GM12892 (cell line): Measurements from ENCODE around the gene CACNA2D1.

Experiments
- DNase-seq: peaks from one replicate; pipeline ENCODE4 v3.0.0; 2011; ENCODE audit not compliant: insufficient read length
- FAIRE-seq: peaks from 2 replicates; lab custom pipeline; 2011; peaks lifted over from hg19 to GRCh38; lab: Jason Lieb, UNC
- POLR2A ChIP-seq: IDR thresholded peaks from 2 replicates; pipeline ENCODE4 v1.6.1; 2011; ENCODE audit warnings: low read depth, low read length, control low read depth
- POLR2AphosphoS5 ChIP-seq: IDR thresholded peaks from 2 replicates; pipeline ENCODE4 v1.6.1; 2011; ENCODE audit warnings: low read depth, low read length, control low read depth
- TAF1 ChIP-seq: IDR thresholded peaks from 2 replicates; pipeline ENCODE4 v1.6.1; 2011; ENCODE audit warnings: low read depth, mild to moderate bottlenecking, control low read depth, low read length, borderline replicate concordance

The CACNA2D1 gene

GRCh38 chr7:82087099-82087498, 356.5 kb downstream of the CACNA2D1 start:
- no peak for TF ChIP-seq POLR2A
- no peak for TF ChIP-seq POLR2AphosphoS5
- TF ChIP-seq TAF1 = no peak
- FAIRE-seq (no peak), DNase-seq (no peak)

- TF ChIP-seq TAF1 (no peak), POLR2AphosphoS5 (no peak), POLR2A (no peak)
- DNase-seq (no peak), FAIRE-seq (no peak)
Measured at GRCh38 chr7:82085116-82085515, 358.5 kb downstream of the CACNA2D1 start.

GRCh38 chr7:82081644-82082224, 361.8 kb downstream of the CACNA2D1 start:
- DNase-seq (no peak), FAIRE-seq (no peak)
- TF ChIP-seq TAF1 = no peak
- TF ChIP-seq POLR2A = no peak
- no peak for TF ChIP-seq POLR2AphosphoS5

- TF ChIP-seq TAF1 = no peak
- no peak for TF ChIP-seq POLR2AphosphoS5
- no peak for TF ChIP-seq POLR2A
- DNase-seq = no peak
- peak; percentile 5 for FAIRE-seq
Measured at GRCh38 chr7:82080254-82080927, 363.2 kb downstream of the CACNA2D1 start.

GRCh38 chr7:82079527-82079926, 364.1 kb downstream of the CACNA2D1 start:
- no peak for TF ChIP-seq TAF1
- no peak for DNase-seq
- FAIRE-seq = no peak

- TF ChIP-seq TAF1 (no peak), POLR2AphosphoS5 (no peak), POLR2A (no peak)
- DNase-seq (no peak), FAIRE-seq (no peak)
Measured at GRCh38 chr7:82078807-82079206, 364.8 kb downstream of the CACNA2D1 start.

- DNase-seq (no peak), FAIRE-seq (no peak)
- TF ChIP-seq POLR2AphosphoS5 (no peak), TAF1 (no peak), POLR2A (no peak)
Measured at GRCh38 chr7:82071468-82071867, 372.1 kb downstream of the CACNA2D1 start.

- no peak for FAIRE-seq
- TF ChIP-seq POLR2A = no peak
- no peak for TF ChIP-seq POLR2AphosphoS5
- no peak for TF ChIP-seq TAF1
- no peak for DNase-seq
Measured at GRCh38 chr7:82067628-82068264, 375.8 kb downstream of the CACNA2D1 start.

GRCh38 chr7:82057476-82057875, 386.1 kb downstream of the CACNA2D1 start:
- TF ChIP-seq TAF1 = no peak
- TF ChIP-seq POLR2A = no peak
- no peak for TF ChIP-seq POLR2AphosphoS5
- FAIRE-seq (no peak), DNase-seq (no peak)

- TF ChIP-seq POLR2A (no peak), TAF1 (no peak), POLR2AphosphoS5 (no peak)
- FAIRE-seq (no peak), DNase-seq (no peak)
Measured at GRCh38 chr7:82056282-82056681, 387.3 kb downstream of the CACNA2D1 start.

- no peak for FAIRE-seq
- TF ChIP-seq TAF1 (no peak), POLR2A (no peak), POLR2AphosphoS5 (no peak)
- no peak for DNase-seq
Measured at GRCh38 chr7:82054544-82054943, 389.0 kb downstream of the CACNA2D1 start.
